HepG2 (cell line): Measurements from ENCODE around the gene HHATL. TPM values are rescaled to one million over a fixed set of nuclear protein-coding genes. Genes with fewer than 3 reads are reported as not detected.

Source experiments
- ATAC-seq: fragments of 200-7000 bp; cut with Tn5 transposase; 3 replicates; pipeline ENCODE4 v1.9.1; 2020; ENCODE audit warnings: mild to moderate bottlenecking, moderate library complexity
- BruUV-seq: library from RNA; stranded (reverse); fragments of 400-500 nt; replicated peaks from 2 replicates; lab custom pipeline; 2021; lab: Mats Ljungman, UMichigan
- CTCF ChIA-PET: fragments of 300-600 bp; formaldehyde crosslinking; extraction: SDS; loops from one replicate; lab custom pipeline; 2021; ENCODE audit warnings: low total read pairs, inconsistent platforms, low intra/inter-chr PET ratio; lab: Yijun Ruan, JAX
- POLR2A ChIA-PET: fragments of 350-600 bp; sonication (Branson Sonifier 250); formaldehyde crosslinking; loops from one replicate; lab custom pipeline; 2020; ENCODE audit warnings: antibody characterized with exemption, inconsistent platforms; lab: Yijun Ruan, JAX
- DNase-seq: peaks from one replicate; pipeline ENCODE4 v3.0.0-alpha.2; 2015; ENCODE audit warnings: low spot score
- FAIRE-seq: peaks from 3 replicates; lab custom pipeline; 2011; peaks lifted over from hg19 to GRCh38; lab: Jason Lieb, UNC
- H2AFZ ChIP-seq: one replicate; pipeline ENCODE4 v1.6.1; 2011; ENCODE audit warnings: low read length, inconsistent platforms
- H3K27ac ChIP-seq: fragments of 300-600 bp; 3 replicates; pipeline ENCODE4 v1.8.0; 2011; ENCODE audit warnings: mixed run types, mild to moderate bottlenecking, mixed read lengths, low read length, inconsistent platforms; ENCODE audit not compliant: insufficient read depth; ENCODE audit errors: extremely low read length
- H3K27me3 ChIP-seq, 2 experiments: fragments of 200-600 bp in 1 of 2; 2 replicates in 1 of 2; 3 replicates in 1 of 2; pipeline versions ENCODE4 v1.6.0 to v1.8.0; 2011; ENCODE audit warnings: low read length in 2 of 2, mild to moderate bottlenecking in 2 of 2, moderate library complexity in 2 of 2, inconsistent platforms in 1 of 2; ENCODE audit not compliant: insufficient read depth in 2 of 2, control insufficient read depth in 1 of 2
- H3K36me3 ChIP-seq, 2 experiments: fragments of 200-600 bp in 1 of 2; replicated peaks in 1 of 2; 2 replicates in 1 of 2; 3 replicates in 1 of 2; pipeline versions ENCODE4 v1.5.1 to v1.8.0; 2011; ENCODE audit warnings: low read length in 2 of 2, inconsistent platforms in 1 of 2; ENCODE audit not compliant: insufficient read depth in 2 of 2, control insufficient read depth in 1 of 2
- H3K4me1 ChIP-seq: 2 replicates; pipeline ENCODE4 v1.5.1; 2012; ENCODE audit warnings: low read length, inconsistent platforms; ENCODE audit not compliant: insufficient read depth
- H3K4me2 ChIP-seq: 2 replicates; pipeline ENCODE4 v1.6.0; 2011; ENCODE audit warnings: low read depth, low read length, inconsistent platforms
- H3K4me3 ChIP-seq, 3 experiments: fragments of 200-600 bp in 1 of 3; sonication (generic), shearing (Covaris generic) in 1 of 3; replicated peaks in 1 of 3; 2 replicates each; pipeline ENCODE4 v1.5.1; 2011 to 2016; ENCODE audit warnings: low read length in 3 of 3, inconsistent platforms in 2 of 3, low read depth in 2 of 3, mild to moderate bottlenecking in 2 of 3, control low read depth in 1 of 3, mixed read lengths in 1 of 3; ENCODE audit not compliant: insufficient read depth in 1 of 3
- H3K79me2 ChIP-seq: one replicate; pipeline ENCODE4 v1.6.1; 2011; ENCODE audit warnings: low read length, inconsistent platforms; ENCODE audit not compliant: insufficient read depth
- H3K9ac ChIP-seq: 2 replicates; pipeline ENCODE4 v1.6.0; 2011; ENCODE audit warnings: mild to moderate bottlenecking, low read depth, low read length, inconsistent platforms; ENCODE audit not compliant: insufficient read depth
- H3K9me3 ChIP-seq: 2 replicates; pipeline ENCODE4 v1.5.1; 2012; ENCODE audit warnings: mild to moderate bottlenecking, low read length
- H4K20me1 ChIP-seq: 2 replicates; pipeline ENCODE4 v1.6.0; 2011; ENCODE audit warnings: inconsistent platforms, mild to moderate bottlenecking, low read length, moderate library complexity; ENCODE audit not compliant: insufficient read depth
- AGO2 ChIP-seq: fragments of 200-400 bp; formaldehyde crosslinking; optimal IDR thresholded peaks from 2 replicates; pipeline ENCODE3; 2017; ENCODE audit warnings: mild to moderate bottlenecking, low read depth, low read length, moderate library complexity
- GATAD2A ChIP-seq: IDR thresholded peaks from 2 replicates; pipeline ENCODE4 v1.6.1; 2016
- IRF9 ChIP-seq: sonication (generic); formaldehyde crosslinking; IDR thresholded peaks from 2 replicates; pipeline ENCODE4 v1.8.0; 2022; ENCODE audit warnings: missing genetic modification reagents, mild to moderate bottlenecking, borderline replicate concordance
- ISL2 ChIP-seq: sonication (generic); formaldehyde crosslinking; IDR thresholded peaks from 2 replicates; pipeline ENCODE4 v1.5.0; 2020; ENCODE audit warnings: missing genetic modification reagents
- MAFG ChIP-seq: sonication (generic); formaldehyde crosslinking; IDR thresholded peaks from 2 replicates; pipeline ENCODE4 v1.5.1; 2020; ENCODE audit warnings: mild to moderate bottlenecking, missing genetic modification reagents
- NFIB ChIP-seq: sonication (generic); formaldehyde crosslinking; IDR thresholded peaks from 2 replicates; pipeline ENCODE4 v1.9.0; 2021; ENCODE audit warnings: missing genetic modification reagents, mild to moderate bottlenecking, borderline replicate concordance
- NFRKB ChIP-seq: fragments of 450-650 bp; IDR thresholded peaks from 2 replicates; pipeline ENCODE4 v1.6.1; 2017
- NONO ChIP-seq, 2 experiments: fragments of 450-650 bp in 1 of 2; sonication (generic) in 1 of 2; formaldehyde crosslinking in 1 of 2; IDR thresholded peaks in 1 of 2; conservative IDR thresholded peaks in 1 of 2; 2 replicates each; pipeline versions ENCODE4 v1.6.1 to v1.8.0; 2017 to 2022; ENCODE audit warnings: mild to moderate bottlenecking in 1 of 2, missing genetic modification reagents in 1 of 2, moderate library complexity in 1 of 2
- TFAP4 ChIP-seq: sonication (generic); IDR thresholded peaks from 2 replicates; pipeline ENCODE4 v1.6.1; 2016; ENCODE audit warnings: low read depth, borderline replicate concordance
- WGBS: methylation state at CpG from one replicate; pipeline ENCODE4 v1.1.6; 2017; ENCODE audit warnings: low lambda C conversion rate; 5-methylcytosine and 5-hydroxymethylcytosine counted together
- in situ Hi-C: cut with HindIII; loops from 2 replicates; pipeline ENCODE4 v1.10.0; 2017; ENCODE audit warnings: low pct_unique_long_range_greater_than_20kb; ENCODE audit not compliant: extremely low pct_ligation_motif_present
- intact Hi-C: fragments of 100-400 bp; cut with micrococcal nuclease; formaldehyde crosslinking; loops from one replicate; pipeline ENCODE4 v1.10.0; 2022; ENCODE audit not compliant: unreplicated experiment
- polyA plus RNA-seq, 8 experiments: library from polyadenylated mRNA; depleted of rRNA in 3 of 8; stranded (reverse) in 7 of 8; unstranded in 1 of 8; fragments of >200 nt; fragmentation: Illumina TruSeq in 4 of 8; extraction: Trizol in 4 of 8; gene quantifications; 2 replicates each; pipeline versions ENCODE4 v1.2.1 to v1.2.3, GENCODE V29; 2011 to 2016; ENCODE audit warnings: low read depth in 4 of 8, missing spikeins in 1 of 8, mixed read lengths in 1 of 8; ENCODE audit not compliant: insufficient read depth in 1 of 8
- total RNA-seq, 5 experiments: library from RNA; depleted of rRNA; stranded (reverse); fragments of >200 nt; fragmentation: Illumina TruSeq; extraction: Trizol; gene quantifications; 2 replicates each; pipeline ENCODE4 v1.2.3, GENCODE V29; 2016; ENCODE audit warnings: low read depth in 1 of 5

Gene HHATL
- total and polyA plus RNA-seq, 2 of the 13 experiments (the other 11 are each of a cell fraction or from before 2014, with no cell fraction given): 0.26 TPM; not detected in 1

DNA sequence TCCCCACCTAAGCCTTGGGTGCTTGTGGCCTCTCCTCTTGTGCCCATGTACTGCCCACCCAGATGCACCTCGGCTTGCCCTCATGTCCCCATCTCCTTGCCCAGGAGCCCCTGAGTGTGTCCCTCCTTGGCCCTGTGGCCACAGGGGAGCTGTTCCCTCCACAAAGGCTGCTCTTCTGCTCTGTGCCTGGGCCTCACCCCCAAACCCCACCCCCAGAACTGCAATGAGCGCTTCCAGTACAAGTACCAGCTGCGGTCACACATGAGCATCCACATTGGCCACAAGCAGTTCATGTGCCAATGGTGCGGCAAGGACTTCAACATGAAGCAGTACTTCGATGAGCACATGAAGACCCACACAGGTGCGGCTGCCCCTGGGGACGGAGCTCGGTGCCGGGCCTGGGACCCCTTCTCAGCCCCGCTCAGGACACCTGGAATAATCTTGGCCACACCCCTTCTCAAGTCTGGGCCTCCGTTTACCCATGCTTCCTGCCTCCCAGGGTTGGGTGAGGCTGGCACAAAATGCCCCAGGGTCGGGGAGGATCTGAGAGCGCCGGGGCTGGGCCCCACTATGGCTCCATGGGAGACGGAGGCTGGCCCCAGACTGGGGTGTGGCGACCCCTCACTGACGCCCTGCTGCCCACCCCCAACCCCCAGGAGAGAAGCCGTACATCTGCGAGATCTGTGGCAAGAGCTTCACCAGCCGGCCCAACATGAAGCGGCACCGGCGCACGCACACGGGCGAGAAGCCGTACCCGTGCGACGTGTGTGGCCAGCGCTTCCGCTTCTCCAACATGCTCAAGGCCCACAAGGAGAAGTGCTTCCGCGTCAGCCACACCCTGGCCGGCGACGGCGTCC is 38.8 kb downstream of the HHATL start (continued):
- TF ChIP-seq IRF9 (CRISPR knock-in tag) (no peak), ISL2 (CRISPR knock-in tag) (no peak)

- no TSS peak for BruUV-seq
- ATAC-seq: no peak
- intact Hi-C loops (no loop called here), in situ Hi-C loops (no loop called here)
- Histone ChIP-seq H3K27me3 (no peaks in the 10 kb centered on the region), H3K79me2 (no peaks in the 10 kb centered on the region), H3K4me3 (no peak overlapping the region)
- FAIRE-seq: no peak
- no peak for DNase-seq
- TF ChIP-seq MAFG (CRISPR knock-in tag): no peak
- TF ChIP-seq NFRKB: no peak
- no peak for TF ChIP-seq NONO (IDR thresholded peaks at IDR 0.05)
- no peak for TF ChIP-seq NONO (CRISPR knock-in tag; conservative IDR thresholded peaks at IDR 0.05)
- no peak for TF ChIP-seq GATAD2A (CRISPR knock-in tag)
- TF ChIP-seq NFIB: no peak
- TF ChIP-seq AGO2: peak; percentile 19
- TF ChIP-seq TFAP4: no peak
- TF ChIP-seq, all 625 proteins: peak for 1
- Histone ChIP-seq H3K36me3 (no peaks in the 10 kb centered on the region), H3K4me1 (peaks cover 14% of the 10 kb centered on the region), H4K20me1 (no peaks in the 10 kb centered on the region), H3K9me3 (no peaks in the 10 kb centered on the region), H3K9ac (no peak overlapping the region), H3K27ac (no peak overlapping the region), H3K4me2 (no peak overlapping the region), H2AFZ (no peak overlapping the region)
- 73% methylated on average over 6 of the region's 12 CpGs for WGBS
- ChIA-PET POLR2A (no interaction called here), CTCF (no interaction called here)
Observed at GRCh38 chr3:42662813-42663535, 39.6 kb downstream of the HHATL start.
